HUES64 (cell line): Measurements from ENCODE around the gene CBFA2T3.

Source experiments
- H3K27ac ChIP-seq: 2 replicates; pipeline ENCODE4 v1.7.0; 2013; ENCODE audit warnings: low read depth, low read length, inconsistent platforms
- H3K27me3 ChIP-seq: 2 replicates; pipeline ENCODE4 v1.6.1; 2013; ENCODE audit warnings: mild to moderate bottlenecking, low read length; ENCODE audit not compliant: insufficient read depth
- H3K36me3 ChIP-seq: 2 replicates; pipeline ENCODE4 v1.6.1; 2013; ENCODE audit warnings: mild to moderate bottlenecking, low read length; ENCODE audit not compliant: insufficient read depth
- H3K4me1 ChIP-seq: 2 replicates; pipeline ENCODE4 v1.6.1; 2013; ENCODE audit warnings: mild to moderate bottlenecking, low read length, moderate library complexity; ENCODE audit not compliant: insufficient read depth
- H3K4me3 ChIP-seq: 2 replicates; pipeline ENCODE4 v1.5.1; 2013; ENCODE audit warnings: mild to moderate bottlenecking, low read length, moderate library complexity
- H3K9ac ChIP-seq: 2 replicates; pipeline ENCODE4 v1.6.1; 2013; ENCODE audit warnings: mild to moderate bottlenecking, low read depth, low read length
- H3K9me3 ChIP-seq: 2 replicates; pipeline ENCODE4 v1.6.1; 2013; ENCODE audit warnings: low read depth, low read length; ENCODE audit not compliant: insufficient read depth
- WGBS: fragments of 150-250, 120-280 bp; methylation state at CpG from one replicate; pipeline ENCODE4 v1.1.7; 2013; ENCODE audit warnings: missing lambda C conversion rate; 5-methylcytosine and 5-hydroxymethylcytosine counted together

CBFA2T3 gene

DNA sequence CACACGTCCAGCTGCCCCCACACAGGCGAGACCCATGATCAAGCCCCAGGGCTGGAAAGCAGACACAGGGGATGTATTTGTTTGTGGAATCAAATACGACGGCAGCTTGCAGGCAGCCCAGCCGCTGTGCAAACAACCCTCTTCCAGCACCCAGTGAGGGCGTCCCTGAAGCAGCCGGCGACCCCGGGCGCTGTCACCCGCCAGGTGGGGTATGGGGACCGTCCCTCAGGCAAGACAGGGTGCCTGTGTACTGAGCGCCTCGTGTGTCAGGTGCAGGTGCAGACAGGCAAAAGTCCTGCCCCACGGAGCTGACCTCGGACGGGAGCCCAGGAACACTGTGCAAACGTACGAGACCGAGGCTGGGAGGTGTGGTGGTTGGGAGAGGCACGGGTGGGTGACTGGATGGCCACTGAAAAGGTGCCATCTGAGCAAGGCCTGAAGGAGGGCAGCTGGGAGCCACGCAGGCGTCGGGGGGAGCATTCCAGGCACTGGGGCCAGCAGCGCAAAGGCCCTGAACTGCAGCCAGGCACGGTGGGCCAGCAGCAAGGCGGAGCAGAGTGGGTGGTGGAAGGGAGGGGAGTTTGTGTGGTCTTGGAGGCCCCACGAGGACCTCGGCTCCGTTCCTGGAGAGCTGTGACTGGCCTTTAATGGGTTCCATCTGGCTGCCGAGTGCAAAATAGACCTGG, 48.5 kb downstream of the CBFA2T3 start:
- H3K27ac ChIP-seq, result no peak overlapping the region
- H3K9ac ChIP-seq, result no peak overlapping the region
- H3K9me3 ChIP-seq, result no peaks in the 10 kb centered on the region
- no peaks in the 10 kb centered on the region for H3K27me3 ChIP-seq
- WGBS, result 90% methylated on average over 31 of the region's 31 CpGs
- peaks cover 18% of the 10 kb centered on the region; the same call in 1 of the 2 replicates for H3K4me1 ChIP-seq
- H3K4me3 ChIP-seq, result no peak overlapping the region
- H3K36me3 ChIP-seq, result no peaks in the 10 kb centered on the region

DNA sequence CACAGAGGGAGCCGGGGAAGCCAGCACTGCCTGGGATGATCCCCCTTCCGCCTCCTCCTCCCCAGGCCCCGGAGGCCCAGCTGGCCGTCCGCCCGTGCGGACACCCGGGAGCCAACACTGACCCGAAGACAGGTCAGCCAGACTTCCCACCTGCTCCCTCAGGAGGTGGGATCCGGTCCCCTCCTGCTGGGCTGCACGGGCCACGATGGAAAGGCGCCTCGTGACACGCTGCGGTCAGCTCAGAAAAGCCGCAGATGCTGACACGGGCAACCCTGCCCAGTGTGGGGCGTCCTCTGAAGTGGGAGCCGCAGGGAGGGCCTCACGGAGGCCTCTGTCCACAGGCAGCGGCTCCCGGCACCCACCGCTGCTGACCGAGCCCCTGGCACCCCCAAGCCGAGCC, 49.3 kb downstream of the CBFA2T3 start:
- Histone ChIP-seq H3K9me3 (no peaks in the 10 kb centered on the region), H3K36me3 (no peaks in the 10 kb centered on the region), H3K4me1 (peaks cover 18% of the 10 kb centered on the region; the same call in 1 of the 2 replicates), H3K27me3 (no peaks in the 10 kb centered on the region), H3K4me3 (no peak overlapping the region), H3K9ac (no peak overlapping the region), H3K27ac (no peak overlapping the region)
- WGBS, result 93% methylated on average over 26 of the region's 26 CpGs

DNA sequence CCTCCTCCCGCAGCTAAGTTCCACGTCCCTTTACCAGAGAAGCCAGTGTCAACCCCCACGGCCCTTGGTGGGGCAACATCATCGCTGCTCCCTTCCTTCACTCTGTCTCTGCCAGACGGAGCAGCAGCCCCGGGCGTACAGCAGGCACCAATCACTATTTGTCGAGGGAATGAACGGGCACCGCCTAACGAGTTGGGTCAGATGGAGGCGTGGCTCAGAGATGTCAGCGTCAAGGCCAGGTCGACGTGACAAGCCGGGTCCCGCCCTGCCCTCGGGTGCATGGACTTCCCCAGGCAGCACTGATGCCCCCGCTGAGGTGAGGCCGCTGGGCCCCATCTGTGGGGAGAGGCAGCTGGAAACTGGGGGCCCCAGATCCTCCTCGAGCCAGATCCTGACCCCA, 50.0 kb downstream of the CBFA2T3 start:
- Histone ChIP-seq H3K9ac (no peak overlapping the region), H3K27me3 (no peaks in the 10 kb centered on the region), H3K4me3 (no peak overlapping the region), H3K27ac (no peak overlapping the region), H3K36me3 (no peaks in the 10 kb centered on the region), H3K4me1 (peaks cover 18% of the 10 kb centered on the region; the same call in 1 of the 2 replicates), H3K9me3 (no peaks in the 10 kb centered on the region)
- WGBS, result 82% methylated on average over 21 of the region's 21 CpGs

- Histone ChIP-seq H3K27ac (peak overlapping the region; percentile 57; the same call in 1 of the 2 replicates), H3K4me3 (no peak overlapping the region)
Observed at GRCh38 chr16:88926374-88926990, 50.5 kb downstream of the CBFA2T3 start.

GRCh38 chr16:88925540-88925887, 51.5 kb downstream of the CBFA2T3 start:
- Histone ChIP-seq H3K9ac (no peak overlapping the region), H3K4me1 (peaks cover 18% of the 10 kb centered on the region; the same call in 1 of the 2 replicates)

More at GRCh38 chr16:88926374-88926990, 50.5 kb downstream of the CBFA2T3 start:
- Histone ChIP-seq H3K4me1 (peaks cover 18% of the 10 kb centered on the region; the same call in 1 of the 2 replicates), H3K9ac (no peak overlapping the region), H3K27me3 (no peaks in the 10 kb centered on the region), H3K36me3 (no peaks in the 10 kb centered on the region), H3K9me3 (no peaks in the 10 kb centered on the region)
- 62% methylated on average over 27 of the region's 27 CpGs for WGBS

GRCh38 chr16:88924834-88925539, 52.0 kb downstream of the CBFA2T3 start:
- 67% methylated on average over 30 of the region's 30 CpGs for WGBS

More at GRCh38 chr16:88925540-88925887, 51.5 kb downstream of the CBFA2T3 start:
- H3K4me3 ChIP-seq, result no peak overlapping the region
- H3K9me3 ChIP-seq, result no peaks in the 10 kb centered on the region
- WGBS, result 69% methylated on average over 16 of the region's 16 CpGs
- no peaks in the 10 kb centered on the region for H3K36me3 ChIP-seq
- H3K27me3 ChIP-seq, result no peaks in the 10 kb centered on the region
- H3K27ac ChIP-seq, result no peak overlapping the region

GRCh38 chr16:88923926-88924833, 52.8 kb downstream of the CBFA2T3 start:
- no peaks in the 10 kb centered on the region for H3K27me3 ChIP-seq
- peaks cover 18% of the 10 kb centered on the region; the same call in 1 of the 2 replicates for H3K4me1 ChIP-seq
- no peak overlapping the region for H3K9ac ChIP-seq
- H3K4me3 ChIP-seq, result no peak overlapping the region
- WGBS, result 62% methylated on average over 37 of the region's 37 CpGs
- no peak overlapping the region for H3K27ac ChIP-seq
- no peaks in the 10 kb centered on the region for H3K36me3 ChIP-seq
- no peaks in the 10 kb centered on the region for H3K9me3 ChIP-seq

More at GRCh38 chr16:88924834-88925539, 52.0 kb downstream of the CBFA2T3 start:
- Histone ChIP-seq H3K27me3 (no peaks in the 10 kb centered on the region), H3K36me3 (no peaks in the 10 kb centered on the region), H3K4me3 (no peak overlapping the region), H3K4me1 (peaks cover 18% of the 10 kb centered on the region; the same call in 1 of the 2 replicates), H3K9me3 (no peaks in the 10 kb centered on the region), H3K27ac (no peak overlapping the region; the same call in 1 of the 2 replicates), H3K9ac (no peak overlapping the region)

DNA sequence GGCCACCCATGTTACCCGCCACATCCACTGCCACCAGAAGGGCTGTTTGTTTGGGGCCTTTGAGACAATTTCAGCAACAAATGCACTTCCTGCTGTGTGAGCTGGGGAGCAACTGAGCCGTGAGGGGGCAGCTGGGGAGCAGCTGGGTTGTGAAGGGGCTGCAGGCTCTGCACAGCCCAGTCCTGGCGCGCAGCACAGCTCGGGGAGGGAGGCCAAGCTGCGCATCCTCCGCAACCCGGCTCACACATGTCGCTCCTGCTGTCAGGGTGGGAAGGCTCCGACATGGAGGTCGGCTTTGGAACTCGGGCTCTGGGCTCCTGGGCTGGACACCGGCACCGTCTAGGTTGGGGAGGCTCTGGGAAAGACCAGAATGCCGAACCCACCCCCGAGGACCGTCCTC, 53.6 kb downstream of the CBFA2T3 start:
- H3K9me3 ChIP-seq, result no peaks in the 10 kb centered on the region
- no peaks in the 10 kb centered on the region for H3K36me3 ChIP-seq
- no peaks in the 10 kb centered on the region for H3K27me3 ChIP-seq
- peaks cover 18% of the 10 kb centered on the region; the same call in 1 of the 2 replicates for H3K4me1 ChIP-seq
- no peak overlapping the region for H3K27ac ChIP-seq
- WGBS, result 81% methylated on average over 17 of the region's 17 CpGs
- no peak overlapping the region for H3K4me3 ChIP-seq
- no peak overlapping the region for H3K9ac ChIP-seq

DNA sequence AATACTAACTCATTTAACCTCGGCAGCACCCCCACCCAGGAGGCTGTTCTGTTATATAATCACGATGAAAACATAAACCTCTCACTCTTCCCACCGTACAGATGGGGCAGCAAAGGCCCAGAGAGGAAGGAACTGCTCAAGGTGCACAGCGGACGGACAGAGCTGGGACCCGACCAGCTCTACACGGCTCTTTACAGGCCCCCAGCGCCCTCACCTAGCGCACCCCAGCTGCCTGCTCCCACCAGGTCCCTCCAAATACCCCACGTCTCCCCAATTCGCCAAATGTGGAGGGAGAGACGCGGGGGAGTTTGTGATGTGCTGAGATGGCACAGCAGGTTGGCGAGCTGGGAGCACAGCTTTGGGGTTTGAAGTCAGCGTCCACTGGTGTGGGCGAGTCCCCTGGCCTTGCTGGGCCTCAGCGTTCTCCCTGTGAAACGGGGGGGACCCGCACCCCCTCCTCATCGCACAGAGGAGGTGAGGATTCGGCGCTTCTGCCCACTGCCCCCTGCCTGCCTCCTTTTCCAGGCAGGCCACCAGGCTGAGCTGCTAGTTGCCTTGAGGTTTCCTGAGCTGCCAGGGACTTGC, 54.1 kb downstream of the CBFA2T3 start:
- Histone ChIP-seq H3K36me3 (no peaks in the 10 kb centered on the region), H3K9me3 (no peaks in the 10 kb centered on the region), H3K9ac (no peak overlapping the region), H3K27ac (no peak overlapping the region), H3K27me3 (no peaks in the 10 kb centered on the region), H3K4me1 (peaks cover 18% of the 10 kb centered on the region; the same call in 1 of the 2 replicates), H3K4me3 (no peak overlapping the region)
- 90% methylated on average over 22 of the region's 22 CpGs for WGBS

GRCh38 chr16:88922114-88922825, 54.7 kb downstream of the CBFA2T3 start:
- no peaks in the 10 kb centered on the region for H3K36me3 ChIP-seq
- no peaks in the 10 kb centered on the region for H3K27me3 ChIP-seq
- H3K4me1 ChIP-seq, result peaks cover 18% of the 10 kb centered on the region; the same call in 1 of the 2 replicates
- WGBS, result 70% methylated on average over 26 of the region's 26 CpGs
- no peak overlapping the region for H3K9ac ChIP-seq
- H3K4me3 ChIP-seq, result no peak overlapping the region
- no peak overlapping the region for H3K27ac ChIP-seq
- H3K9me3 ChIP-seq, result no peaks in the 10 kb centered on the region
